Testis (tissue), 2 donors: ENCODE results near the gene GYS1.

Source experiments
- CTCF ChIP-seq, 3 experiments: fragments of 450-650 bp in 2 of 3; fragments of 200-600 bp in 1 of 3; sonication (generic) in 1 of 3; IDR thresholded peaks; one replicate each; pipeline ENCODE4 v1.5.1; 2016 to 2019; ENCODE audit warnings: antibody characterized with exemption in 3 of 3, mild to moderate bottlenecking in 2 of 3, moderate library complexity in 1 of 3
- POLR2A ChIP-seq: fragments of 450-650 bp; IDR thresholded peaks from one replicate; pipeline ENCODE4 v1.6.1; 2017; ENCODE audit warnings: antibody characterized with exemption, mild to moderate bottlenecking, moderate library complexity

- no peak for TF ChIP-seq POLR2A
- TF ChIP-seq CTCF (IDR thresholded peaks at IDR 0.05) = no peak
Measured at GRCh38 chr19:48946463-48947257, 46.4 kb downstream of the GYS1 start.
